Measurements from ENCODE around the gene TMEM14C.
A peak's percentile ranks its signal among the peaks of the same experiment; 100 is the strongest.
"Not testable (repeated sequence)": the region's sequence is repeated elsewhere in the genome, so short reads cannot be mapped to it uniquely, and the experiment has no call there.

The TMEM14C gene

DNA sequence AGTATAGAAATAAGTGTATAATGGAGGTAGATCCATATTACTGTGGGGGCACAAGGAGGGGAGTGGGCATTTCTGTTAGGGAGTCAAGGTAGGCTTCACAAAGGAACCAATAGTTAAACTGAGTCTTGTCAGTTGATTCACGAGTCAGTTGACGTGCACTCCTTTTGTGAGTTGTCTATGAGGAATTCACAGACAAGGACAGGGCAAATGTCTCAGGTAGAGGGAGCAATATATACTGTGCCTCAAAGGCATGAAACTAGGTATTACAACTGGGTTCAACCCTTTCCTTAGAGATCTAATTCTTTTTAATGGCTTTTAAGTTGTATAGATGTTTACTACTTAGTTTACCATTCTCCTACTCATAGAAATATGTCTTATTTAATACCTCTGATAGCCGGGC, 11.0 kb downstream of the TMEM14C start:
- DNase-seq (ENCODE audit: low read depth), result no peak
- no peak overlapping the region for H3K4me3 ChIP-seq (replicated peaks; ENCODE audit: low read depth, low read length)
- TF ChIP-seq, protein P1, sequence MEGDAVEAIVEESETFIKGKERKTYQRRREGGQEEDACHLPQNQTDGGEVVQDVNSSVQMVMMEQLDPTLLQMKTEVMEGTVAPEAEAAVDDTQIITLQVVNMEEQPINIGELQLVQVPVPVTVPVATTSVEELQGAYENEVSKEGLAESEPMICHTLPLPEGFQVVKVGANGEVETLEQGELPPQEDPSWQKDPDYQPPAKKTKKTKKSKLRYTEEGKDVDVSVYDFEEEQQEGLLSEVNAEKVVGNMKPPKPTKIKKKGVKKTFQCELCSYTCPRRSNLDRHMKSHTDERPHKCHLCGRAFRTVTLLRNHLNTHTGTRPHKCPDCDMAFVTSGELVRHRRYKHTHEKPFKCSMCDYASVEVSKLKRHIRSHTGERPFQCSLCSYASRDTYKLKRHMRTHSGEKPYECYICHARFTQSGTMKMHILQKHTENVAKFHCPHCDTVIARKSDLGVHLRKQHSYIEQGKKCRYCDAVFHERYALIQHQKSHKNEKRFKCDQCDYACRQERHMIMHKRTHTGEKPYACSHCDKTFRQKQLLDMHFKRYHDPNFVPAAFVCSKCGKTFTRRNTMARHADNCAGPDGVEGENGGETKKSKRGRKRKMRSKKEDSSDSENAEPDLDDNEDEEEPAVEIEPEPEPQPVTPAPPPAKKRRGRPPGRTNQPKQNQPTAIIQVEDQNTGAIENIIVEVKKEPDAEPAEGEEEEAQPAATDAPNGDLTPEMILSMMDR (IDR thresholded peaks at IDR 0.05; ENCODE audit: low read length, missing control alignments), result no peak

- no peak for DNase-seq (ENCODE audit: low read depth)
- no peak overlapping the region for H3K4me3 ChIP-seq (replicated peaks; ENCODE audit: low read depth, low read length)
- TF ChIP-seq, protein P1 (IDR thresholded peaks at IDR 0.05; ENCODE audit: low read length, missing control alignments), result no peak
Observed at GRCh38 chr6:10736731-10737130, 13.9 kb downstream of the TMEM14C start.

GRCh38 chr6:10740061-10740460, 17.2 kb downstream of the TMEM14C start:
- no peak for DNase-seq (ENCODE audit: low read depth)
- TF ChIP-seq, protein P1 (IDR thresholded peaks at IDR 0.05; ENCODE audit: low read length, missing control alignments), result no peak
- no peak overlapping the region for H3K4me3 ChIP-seq (replicated peaks; ENCODE audit: low read depth, low read length)

DNA sequence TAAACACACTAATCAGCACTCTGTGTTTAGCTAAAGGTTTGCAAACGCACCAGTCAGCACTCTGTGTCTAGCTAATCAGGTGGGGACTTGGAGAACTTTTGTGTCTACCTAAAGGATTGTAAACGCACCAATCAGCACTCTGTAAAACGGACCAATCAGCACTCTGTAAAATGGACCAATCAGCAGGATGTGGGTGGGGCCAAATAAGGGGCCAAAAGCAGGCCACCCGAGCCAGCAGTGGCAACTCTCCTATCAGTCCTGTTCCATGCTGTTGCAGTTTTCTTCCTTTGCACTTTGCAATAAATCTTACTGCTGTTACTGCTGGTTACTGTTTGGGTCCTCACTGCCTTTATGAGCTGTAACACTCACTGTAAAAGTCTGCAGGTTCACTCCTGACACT, 18.8 kb downstream of the TMEM14C start:
- not testable (repeated sequence) for DNase-seq (ENCODE audit: low read depth); H3K4me3 ChIP-seq (replicated peaks; ENCODE audit: low read depth, low read length)

- no peak overlapping the region for H3K4me3 ChIP-seq (replicated peaks; ENCODE audit: low read depth, low read length)
- TF ChIP-seq, protein P1 (IDR thresholded peaks at IDR 0.05; ENCODE audit: low read length, missing control alignments), result no peak
- no peak for DNase-seq (ENCODE audit: low read depth)
Observed at GRCh38 chr6:10742251-10742650, 19.4 kb downstream of the TMEM14C start.

DNA sequence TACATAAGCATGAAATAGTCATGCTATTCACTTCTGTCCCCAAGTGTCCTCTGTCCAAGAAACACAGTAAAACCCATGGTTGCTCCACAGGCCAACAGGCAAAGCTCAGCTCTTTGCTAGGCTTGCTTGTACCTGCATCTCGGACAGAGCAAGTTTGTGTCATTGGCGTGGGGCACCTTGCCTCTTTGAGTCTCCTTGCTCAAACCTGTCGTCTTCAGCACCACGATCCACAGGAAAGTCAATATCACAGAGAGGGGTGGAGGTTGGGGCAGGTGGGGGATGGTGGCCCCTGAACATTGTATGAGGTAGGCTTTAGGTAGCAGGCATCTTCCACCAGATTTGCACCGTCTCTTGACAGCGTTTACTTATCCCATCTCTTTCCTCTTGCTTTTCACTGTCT, 20.6 kb downstream of the TMEM14C start:
- H3K4me3 ChIP-seq (replicated peaks; ENCODE audit: low read depth, low read length), result no peak overlapping the region
- no peak for DNase-seq (ENCODE audit: low read depth)
- TF ChIP-seq, protein P1 (IDR thresholded peaks at IDR 0.05; ENCODE audit: low read length, missing control alignments), result no peak

DNA sequence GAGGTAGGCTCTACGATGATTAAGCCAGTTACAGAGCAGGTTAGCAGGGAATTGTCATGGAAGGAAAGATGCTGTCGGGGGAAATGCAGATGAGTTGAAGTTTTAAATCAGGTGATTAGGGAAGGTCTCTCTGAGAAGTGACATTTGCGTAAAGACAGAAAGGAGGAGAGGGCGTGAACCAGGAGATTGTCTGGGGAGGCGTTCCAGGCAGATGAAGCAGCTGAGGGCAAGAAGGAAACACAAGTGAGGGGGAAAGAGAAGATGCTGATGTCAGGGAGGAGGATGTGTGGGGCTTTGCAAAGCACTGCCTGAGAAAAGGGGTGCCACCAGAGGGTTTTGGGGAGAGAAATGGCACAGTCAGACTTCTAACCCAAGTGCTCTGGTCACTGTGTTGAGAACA, 22.2 kb downstream of the TMEM14C start:
- DNase-seq (ENCODE audit: low read depth), result no peak
- TF ChIP-seq, protein P1 (IDR thresholded peaks at IDR 0.05; ENCODE audit: low read length, missing control alignments), result no peak
- no peak overlapping the region for H3K4me3 ChIP-seq (replicated peaks; ENCODE audit: low read depth, low read length)

DNA sequence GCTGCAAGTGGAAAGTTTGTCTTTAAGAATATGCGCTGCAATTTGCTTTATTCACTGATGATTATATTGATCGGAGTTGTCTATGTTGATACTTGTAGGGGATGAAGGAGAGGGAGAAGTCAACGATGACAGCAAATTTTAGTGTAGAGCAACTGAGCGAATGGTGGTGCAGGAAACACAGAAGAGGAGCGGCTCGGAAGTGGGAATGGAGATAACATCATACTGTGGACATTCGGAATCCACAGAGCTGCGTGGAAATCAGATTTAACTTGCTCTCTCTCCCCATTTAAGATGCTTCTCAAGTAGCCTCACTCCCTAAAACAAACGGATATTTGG, 24.0 kb downstream of the TMEM14C start:
- DNase-seq (ENCODE audit: low read depth), result no peak
- peak overlapping the region; percentile 94 for H3K4me3 ChIP-seq (replicated peaks; ENCODE audit: low read depth, low read length)
- TF ChIP-seq, protein P1 (IDR thresholded peaks at IDR 0.05; ENCODE audit: low read length, missing control alignments), result no peak

All from fibroblast of pulmonary artery (primary cell).